DOHH2 (cell line): ENCODE results near the gene USH2A.

ENCODE experiments used
- H3F3A ChIP-seq: fragments of 200-600 bp; sonication (generic), shearing (Covaris generic); 2 replicates; pipeline ENCODE4 v1.6.0; 2016; ENCODE audit warnings: antibody characterized with exemption, mild to moderate bottlenecking; ENCODE audit not compliant: control insufficient read depth, insufficient read depth
- H3K27ac ChIP-seq: fragments of 200-600 bp; sonication (generic); 2 replicates; pipeline ENCODE4 v1.5.1; 2014; ENCODE audit warnings: low read depth, mild to moderate bottlenecking, low read length, moderate library complexity
- H3K27me3 ChIP-seq: fragments of 200-600 bp; sonication (generic); 2 replicates; pipeline ENCODE4 v1.6.1; 2014; ENCODE audit warnings: mild to moderate bottlenecking, low read length, mixed read lengths; ENCODE audit not compliant: control insufficient read depth
- H3K36me3 ChIP-seq: fragments of 200-600 bp; sonication (generic); 2 replicates; pipeline ENCODE4 v1.6.1; 2014; ENCODE audit warnings: mild to moderate bottlenecking, low read length, moderate library complexity, mixed read lengths; ENCODE audit not compliant: control insufficient read depth
- H3K4me1 ChIP-seq: fragments of 200-600 bp; sonication (generic); 2 replicates; pipeline ENCODE4 v1.6.1; 2014; ENCODE audit warnings: mild to moderate bottlenecking, low read length, mixed read lengths; ENCODE audit not compliant: control insufficient read depth
- H3K4me2 ChIP-seq: fragments of 200-600 bp; sonication (generic); 2 replicates; pipeline ENCODE4 v1.6.0; 2014; ENCODE audit warnings: mild to moderate bottlenecking, low read length, moderate library complexity
- H3K4me3 ChIP-seq: fragments of 200-600 bp; sonication (generic); 2 replicates; pipeline ENCODE4 v1.5.1; 2014; ENCODE audit warnings: mild to moderate bottlenecking, low read length, mixed read lengths
- H3K79me2 ChIP-seq: fragments of 200-600 bp; sonication (generic); 2 replicates; pipeline ENCODE4 v1.6.1; 2014; ENCODE audit warnings: mild to moderate bottlenecking, low read length, mixed read lengths; ENCODE audit not compliant: control insufficient read depth
- H3K9me2 ChIP-seq: fragments of 200-600 bp; sonication (generic); replicated peaks from 2 replicates; pipeline ENCODE4 v1.6.1; 2014; ENCODE audit warnings: mild to moderate bottlenecking, low read length, mixed read lengths; ENCODE audit not compliant: control insufficient read depth
- H3K9me3 ChIP-seq: fragments of 200-600 bp; sonication (generic); 2 replicates; pipeline ENCODE4 v1.6.1; 2014; ENCODE audit warnings: antibody characterized with exemption, low read length, mixed read lengths; ENCODE audit not compliant: control insufficient read depth, insufficient read depth
- H4K20me1 ChIP-seq: fragments of 200-600 bp; sonication (generic); 2 replicates; pipeline ENCODE4 v1.6.0; 2014; ENCODE audit warnings: low read depth, mild to moderate bottlenecking, antibody characterized with exemption, low read length, moderate library complexity; ENCODE audit not compliant: control insufficient read depth, insufficient read depth
- EZH2phosphoT487 ChIP-seq: fragments of 200-600 bp; sonication (generic); IDR thresholded peaks from 2 replicates; pipeline ENCODE4 v1.6.1; 2017; ENCODE audit warnings: borderline replicate concordance, mild to moderate bottlenecking, antibody characterized with exemption, low read length, moderate library complexity, mixed read lengths
- TF ChIP-seq, protein P1 (sequence below): fragments of 200-600 bp; sonication (generic); IDR thresholded peaks from one replicate; pipeline ENCODE4 v1.5.1; 2014; ENCODE audit warnings: antibody characterized with exemption, mild to moderate bottlenecking, low read depth, low read length; ENCODE audit not compliant: poor library complexity, severe bottlenecking

Gene USH2A

DNA sequence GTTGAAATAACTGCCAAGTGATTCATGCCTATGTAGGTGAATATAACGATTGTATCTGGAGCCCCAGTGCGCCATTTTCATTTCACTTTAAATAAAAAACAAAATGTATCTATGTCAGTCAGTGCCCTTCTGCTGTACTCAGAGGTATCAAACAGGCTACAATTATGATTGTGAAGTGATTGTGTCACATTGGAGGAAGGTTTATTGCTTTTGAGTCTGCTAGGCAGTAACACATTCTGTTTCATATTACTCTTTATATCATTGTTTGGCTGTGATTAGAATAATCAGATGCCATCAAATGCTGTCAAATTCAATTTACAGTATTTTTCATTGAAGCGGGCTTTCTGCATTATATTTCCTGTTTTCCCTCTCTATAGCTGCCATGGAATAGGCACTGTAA, 684.2 kb downstream of the USH2A start:
- Histone ChIP-seq H3K9me2 (no peaks in the 10 kb centered on the region), H4K20me1 (no peaks in the 10 kb centered on the region), H3K79me2 (no peaks in the 10 kb centered on the region), H3K27ac (no peak overlapping the region), H3K27me3 (no peaks in the 10 kb centered on the region), H3K36me3 (no peaks in the 10 kb centered on the region), H3K9me3 (no peaks in the 10 kb centered on the region), H3K4me2 (no peak overlapping the region), H3K4me3 (no peak overlapping the region), H3K4me1 (no peaks in the 10 kb centered on the region), H3F3A (no peaks in the 10 kb centered on the region)
- no peak for TF ChIP-seq EZH2phosphoT487
- TF ChIP-seq, protein P1, sequence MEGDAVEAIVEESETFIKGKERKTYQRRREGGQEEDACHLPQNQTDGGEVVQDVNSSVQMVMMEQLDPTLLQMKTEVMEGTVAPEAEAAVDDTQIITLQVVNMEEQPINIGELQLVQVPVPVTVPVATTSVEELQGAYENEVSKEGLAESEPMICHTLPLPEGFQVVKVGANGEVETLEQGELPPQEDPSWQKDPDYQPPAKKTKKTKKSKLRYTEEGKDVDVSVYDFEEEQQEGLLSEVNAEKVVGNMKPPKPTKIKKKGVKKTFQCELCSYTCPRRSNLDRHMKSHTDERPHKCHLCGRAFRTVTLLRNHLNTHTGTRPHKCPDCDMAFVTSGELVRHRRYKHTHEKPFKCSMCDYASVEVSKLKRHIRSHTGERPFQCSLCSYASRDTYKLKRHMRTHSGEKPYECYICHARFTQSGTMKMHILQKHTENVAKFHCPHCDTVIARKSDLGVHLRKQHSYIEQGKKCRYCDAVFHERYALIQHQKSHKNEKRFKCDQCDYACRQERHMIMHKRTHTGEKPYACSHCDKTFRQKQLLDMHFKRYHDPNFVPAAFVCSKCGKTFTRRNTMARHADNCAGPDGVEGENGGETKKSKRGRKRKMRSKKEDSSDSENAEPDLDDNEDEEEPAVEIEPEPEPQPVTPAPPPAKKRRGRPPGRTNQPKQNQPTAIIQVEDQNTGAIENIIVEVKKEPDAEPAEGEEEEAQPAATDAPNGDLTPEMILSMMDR, result no peak

DNA sequence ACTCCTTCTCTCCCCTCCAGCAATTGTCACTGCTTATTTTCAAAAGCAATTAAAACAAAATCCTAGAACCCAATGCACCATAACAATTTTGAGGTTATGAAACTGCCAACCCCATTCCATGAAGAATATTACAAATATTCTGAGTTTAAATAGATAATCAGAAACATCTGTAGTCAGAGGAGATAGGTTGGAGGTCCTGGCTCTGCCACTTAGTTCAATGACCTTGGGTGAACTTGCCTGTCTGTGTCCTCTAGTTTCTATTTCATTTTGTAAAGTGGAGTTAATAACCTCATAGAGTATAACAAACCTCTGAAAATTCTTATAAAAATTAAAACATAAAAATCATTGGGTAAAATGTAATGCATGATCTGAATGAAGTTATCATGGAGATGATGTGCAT, 691.5 kb downstream of the USH2A start:
- Histone ChIP-seq H3K4me3 (no peak overlapping the region), H4K20me1 (no peaks in the 10 kb centered on the region), H3K36me3 (no peaks in the 10 kb centered on the region), H3K4me2 (no peak overlapping the region), H3K79me2 (no peaks in the 10 kb centered on the region), H3K4me1 (no peaks in the 10 kb centered on the region), H3K27ac (no peak overlapping the region), H3K27me3 (no peaks in the 10 kb centered on the region), H3F3A (no peaks in the 10 kb centered on the region), H3K9me3 (no peaks in the 10 kb centered on the region), H3K9me2 (no peaks in the 10 kb centered on the region)
- TF ChIP-seq EZH2phosphoT487, result no peak
- TF ChIP-seq, protein P1, result no peak

DNA sequence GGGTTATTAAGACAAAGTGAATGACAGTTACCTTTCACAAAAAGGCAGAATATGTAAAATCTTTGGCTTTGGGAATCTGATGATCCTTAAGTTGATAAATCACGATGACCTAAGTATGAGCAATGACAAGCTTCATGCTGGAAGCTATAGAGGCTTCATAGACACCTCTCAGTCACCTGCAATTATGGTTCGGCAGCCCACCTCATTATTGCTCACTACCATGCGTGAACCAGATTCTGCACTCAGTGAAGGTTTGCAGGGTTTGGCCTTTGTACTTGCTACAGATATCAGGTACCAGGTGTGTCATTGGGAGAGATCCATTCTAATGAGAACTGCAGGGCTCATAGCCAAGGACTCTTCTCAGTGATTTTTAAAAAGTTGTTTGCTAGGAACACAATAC, 692.6 kb downstream of the USH2A start:
- Histone ChIP-seq H3K4me1 (no peaks in the 10 kb centered on the region), H3K4me2 (no peak overlapping the region), H3K4me3 (no peak overlapping the region), H3K9me3 (no peaks in the 10 kb centered on the region), H4K20me1 (no peaks in the 10 kb centered on the region), H3K27ac (no peak overlapping the region), H3F3A (no peaks in the 10 kb centered on the region), H3K9me2 (no peaks in the 10 kb centered on the region), H3K36me3 (no peaks in the 10 kb centered on the region), H3K79me2 (no peaks in the 10 kb centered on the region), H3K27me3 (no peaks in the 10 kb centered on the region)
- no peak for TF ChIP-seq EZH2phosphoT487
- TF ChIP-seq, protein P1, result no peak

DNA sequence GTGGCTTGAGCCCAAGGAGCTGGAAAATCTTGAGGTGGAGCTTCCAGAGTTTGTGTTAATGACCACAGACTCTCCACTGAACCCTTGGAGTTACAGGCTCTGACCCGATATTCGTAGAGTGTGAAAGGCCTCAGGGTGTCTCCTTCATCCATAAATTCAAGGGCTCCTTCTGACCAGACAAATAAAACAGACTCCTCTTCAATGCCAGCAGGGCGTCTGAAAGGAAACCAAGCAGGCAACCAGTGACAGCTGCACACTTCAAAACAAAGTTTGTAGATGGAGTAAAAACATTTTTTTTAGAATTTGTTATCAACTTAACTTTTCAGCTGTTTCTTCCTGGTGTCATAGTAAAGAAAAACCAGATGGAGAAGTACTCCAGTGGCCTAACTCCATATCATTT, 695.1 kb downstream of the USH2A start:
- Histone ChIP-seq H3K79me2 (no peaks in the 10 kb centered on the region), H3K4me2 (no peak overlapping the region), H3K27me3 (no peaks in the 10 kb centered on the region), H4K20me1 (no peaks in the 10 kb centered on the region), H3F3A (no peaks in the 10 kb centered on the region), H3K4me3 (no peak overlapping the region), H3K9me2 (no peaks in the 10 kb centered on the region), H3K36me3 (no peaks in the 10 kb centered on the region), H3K27ac (no peak overlapping the region), H3K4me1 (no peaks in the 10 kb centered on the region), H3K9me3 (no peaks in the 10 kb centered on the region)
- no peak for TF ChIP-seq EZH2phosphoT487
